GM12878 (cell line): ENCODE measurements around the gene IFRD1. TPM values are rescaled to one million over a fixed set of nuclear protein-coding genes. Genes with fewer than 3 reads are reported as not detected.

Experiments
- ATAC-seq: fragments of 200-7000 bp; cut with Tn5 transposase; 3 replicates; pipeline ENCODE4 v1.9.1; 2020; ENCODE audit warnings: mild to moderate bottlenecking, moderate library complexity
- BruUV-seq: library from RNA; stranded (reverse); fragments of 400-500 nt; replicated peaks from 2 replicates; lab custom pipeline; 2021; lab: Mats Ljungman, UMichigan
- CTCF ChIA-PET: fragments of 300-600 bp; sonication (Branson Sonifier 250); formaldehyde crosslinking; extraction: SDS; loops from one replicate; lab custom pipeline; 2021; ENCODE audit warnings: inconsistent platforms; lab: Yijun Ruan, JAX
- POLR2A ChIA-PET: fragments of 350-600 bp; formaldehyde crosslinking; extraction: SDS; loops from one replicate; lab custom pipeline; 2021; ENCODE audit warnings: inconsistent platforms; lab: Charles Lee
- RAD21 ChIA-PET: fragments of 300-600 bp; sonication (Branson Sonifier 250); formaldehyde crosslinking; loops from one replicate; lab custom pipeline; 2023; ENCODE audit warnings: antibody characterized with exemption; ENCODE audit not compliant: unreplicated experiment; lab: Charles Lee
- SMC1A ChIA-PET: fragments of 300-600 bp; sonication (Branson Sonifier 250); formaldehyde crosslinking; loops from one replicate; lab custom pipeline; 2023; ENCODE audit not compliant: unreplicated experiment, uncharacterized antibody; lab: Charles Lee
- DNase-seq: peaks from one replicate; pipeline ENCODE4 v3.0.0-alpha.2; 2011; ENCODE audit warnings: low read depth, low spot score
- FAIRE-seq: peaks from 3 replicates; lab custom pipeline; 2011; peaks lifted over from hg19 to GRCh38; lab: Jason Lieb, UNC
- H2AFZ ChIP-seq: 2 replicates; pipeline ENCODE4 v1.6.0; 2011; ENCODE audit warnings: low read depth, low read length, control low read depth; ENCODE audit not compliant: control insufficient read depth
- H3K27ac ChIP-seq: 2 replicates; pipeline ENCODE4 v1.5.1; 2011; ENCODE audit warnings: control low read depth; ENCODE audit not compliant: control insufficient read depth, insufficient read depth
- H3K27me3 ChIP-seq, 2 experiments: replicated peaks in 1 of 2; 2 replicates each; pipeline versions ENCODE4 v1.6.0 to v1.6.1; 2011; ENCODE audit warnings: low read length in 1 of 2; ENCODE audit not compliant: control insufficient read depth in 2 of 2, insufficient read depth in 2 of 2
- H3K36me3 ChIP-seq, 2 experiments: 2 replicates each; pipeline ENCODE4 v1.5.1; 2011; ENCODE audit warnings: low read length in 1 of 2; ENCODE audit not compliant: control insufficient read depth in 2 of 2, insufficient read depth in 2 of 2
- H3K4me1 ChIP-seq: 2 replicates; pipeline ENCODE4 v1.6.1; 2011; ENCODE audit warnings: mild to moderate bottlenecking, low read length, moderate library complexity, mixed read lengths; ENCODE audit not compliant: control insufficient read depth, insufficient read depth
- H3K4me2 ChIP-seq: 2 replicates; pipeline ENCODE4 v1.6.0; 2011; ENCODE audit warnings: control low read depth; ENCODE audit not compliant: control insufficient read depth, insufficient read depth
- H3K4me3 ChIP-seq: fragments of 200-600 bp; sonication (generic); 2 replicates; pipeline ENCODE4 v1.5.1; 2016
- H3K79me2 ChIP-seq: 2 replicates; pipeline ENCODE4 v1.6.0; 2011; ENCODE audit warnings: low read length; ENCODE audit not compliant: control insufficient read depth, insufficient read depth
- H3K9ac ChIP-seq: 2 replicates; pipeline ENCODE4 v1.8.0; 2011; ENCODE audit warnings: low read length, control low read depth, mixed read lengths; ENCODE audit not compliant: control insufficient read depth, insufficient read depth
- H3K9me3 ChIP-seq: replicated peaks from 3 replicates; pipeline ENCODE4 v1.5.1; 2011; ENCODE audit warnings: mild to moderate bottlenecking, low read length; ENCODE audit not compliant: control insufficient read depth, insufficient read depth
- H4K20me1 ChIP-seq: 2 replicates; pipeline ENCODE4 v1.6.0; 2011; ENCODE audit not compliant: control insufficient read depth, insufficient read depth
- BHLHE40 ChIP-seq, 2 experiments: fragments of 450-650 bp in 1 of 2; IDR thresholded peaks; 2 replicates each; pipeline ENCODE4 v1.6.1; 2011 to 2017; ENCODE audit warnings: low read depth in 2 of 2, borderline replicate concordance in 1 of 2, improper control_type of control experiment in 1 of 2, low read length in 1 of 2, mild to moderate bottlenecking in 1 of 2
- DPF2 ChIP-seq: fragments of 450-650 bp; IDR thresholded peaks from 2 replicates; pipeline ENCODE4 v1.6.1; 2017; ENCODE audit warnings: mild to moderate bottlenecking
- E2F4 ChIP-seq: IDR thresholded peaks from 2 replicates; pipeline ENCODE4 v1.6.1; 2012; ENCODE audit warnings: low read depth, low read length, improper control_type of control experiment
- GATAD2B ChIP-seq: fragments of 450-650 bp; conservative IDR thresholded peaks from 2 replicates; pipeline ENCODE4 v1.6.1; 2017; ENCODE audit warnings: low read depth, mild to moderate bottlenecking, moderate library complexity
- HDAC2 ChIP-seq: fragments of 200-600 bp; sonication (generic); IDR thresholded peaks from 2 replicates; pipeline ENCODE4 v1.6.1; 2017
- IKZF1 ChIP-seq: fragments of 450-650 bp; conservative IDR thresholded peaks from 2 replicates; pipeline ENCODE4 v1.6.1; 2017; ENCODE audit warnings: antibody characterized with exemption, mild to moderate bottlenecking
- JUNB ChIP-seq: IDR thresholded peaks from 2 replicates; pipeline ENCODE4 v1.6.1; 2016; ENCODE audit warnings: antibody characterized with exemption, mild to moderate bottlenecking
- KDM1A ChIP-seq: fragments of 200-600 bp; sonication (generic); IDR thresholded peaks from 2 replicates; pipeline ENCODE4 v1.6.1; 2016; ENCODE audit warnings: borderline replicate concordance
- MEF2B ChIP-seq: fragments of 450-650 bp; IDR thresholded peaks from 2 replicates; pipeline ENCODE4 v1.6.1; 2018; ENCODE audit warnings: mild to moderate bottlenecking, moderate library complexity; ENCODE audit not compliant: partially characterized antibody, poor library complexity, severe bottlenecking
- MLLT1 ChIP-seq: fragments of 450-650 bp; IDR thresholded peaks from 2 replicates; pipeline ENCODE4 v1.6.1; 2016; ENCODE audit warnings: mild to moderate bottlenecking
- MXI1 ChIP-seq: fragments of 150-350 bp; IDR thresholded peaks from 2 replicates; pipeline ENCODE4 v1.6.1; 2011; ENCODE audit warnings: low read depth, mild to moderate bottlenecking, inconsistent platforms, low read length, improper control_type of control experiment
- MYC ChIP-seq: IDR thresholded peaks from 2 replicates; pipeline ENCODE4 v1.6.1; 2011; ENCODE audit warnings: mild to moderate bottlenecking, low read length, moderate library complexity, inconsistent platforms; ENCODE audit not compliant: insufficient read depth, insufficient replicate concordance, insufficient read length, severe bottlenecking
- NFIC ChIP-seq: IDR thresholded peaks from 2 replicates; pipeline ENCODE4 v1.6.1; 2012; ENCODE audit warnings: low read depth, mild to moderate bottlenecking, inconsistent platforms, low read length, moderate library complexity
- NRF1 ChIP-seq: conservative IDR thresholded peaks from 2 replicates; pipeline ENCODE4 v1.6.1; 2011; ENCODE audit warnings: mild to moderate bottlenecking, low read depth, low read length, improper control_type of control experiment
- RAD51 ChIP-seq: fragments of 450-650 bp; IDR thresholded peaks from 2 replicates; pipeline ENCODE4 v1.6.1; 2016; ENCODE audit warnings: moderate library complexity, mild to moderate bottlenecking, inconsistent platforms
- RUNX3 ChIP-seq: IDR thresholded peaks from 2 replicates; pipeline ENCODE4 v1.6.1; 2012; ENCODE audit warnings: low read length, inconsistent platforms
- SIX5 ChIP-seq: IDR thresholded peaks from 2 replicates; pipeline ENCODE4 v1.6.1; 2011; ENCODE audit warnings: mild to moderate bottlenecking, low read depth, low read length, moderate library complexity; ENCODE audit not compliant: severe bottlenecking
- SREBF1 ChIP-seq: IDR thresholded peaks from 2 replicates; pipeline ENCODE4 v1.6.1; 2012; ENCODE audit warnings: mild to moderate bottlenecking, low read length
- SRF ChIP-seq, 2 experiments: IDR thresholded peaks; 2 replicates each; pipeline ENCODE4 v1.6.1; 2011; ENCODE audit warnings: low read depth in 2 of 2, low read length in 2 of 2, mild to moderate bottlenecking in 1 of 2, moderate library complexity in 1 of 2
- ZBED1 ChIP-seq: IDR thresholded peaks from 2 replicates; pipeline ENCODE4 v1.6.1; 2016; ENCODE audit warnings: borderline replicate concordance
- ZNF274 ChIP-seq: IDR thresholded peaks from one replicate; pipeline ENCODE4 v1.8.0; 2011; ENCODE audit not compliant: insufficient read length, insufficient read depth
- WGBS: methylation state at CpG from one replicate; pipeline ENCODE4 v1.1.6; 2016; ENCODE audit warnings: low lambda C conversion rate; ENCODE audit not compliant: insufficient replicate concordance, insufficient coverage; ENCODE audit errors: missing lambda C conversion rate; 5-methylcytosine and 5-hydroxymethylcytosine counted together
- in situ Hi-C: fragments of 300-500 bp; cut with MboI; formaldehyde crosslinking; loops from 9 replicates; pipeline ENCODE4 v1.14.3; 2018; ENCODE audit warnings: mixed read lengths
- intact Hi-C: fragments of 100-400 bp; cut with micrococcal nuclease; formaldehyde crosslinking; loops from one replicate; pipeline ENCODE4 v1.14.2; 2022; ENCODE audit not compliant: unreplicated experiment
- polyA plus RNA-seq, 11 experiments: library from polyadenylated mRNA; depleted of rRNA in 4 of 11; unstranded in 6 of 11; stranded (reverse) in 5 of 11; fragments of >200 nt; fragmentation: Nextera tagmentation in 4 of 11; fragmentation: Illumina TruSeq in 1 of 11; extraction: Ambion mirVana in 4 of 11; extraction: Trizol in 1 of 11; gene quantifications; 1 replicate in 1 of 11; 2 replicates in 10 of 11; pipeline versions ENCODE4 v1.2.1 to v1.2.3, GENCODE V29; 2011 to 2016; ENCODE audit warnings: inconsistent platforms in 2 of 11, missing spikeins in 2 of 11, low read depth in 1 of 11
- total RNA-seq, 4 experiments: library from RNA; depleted of rRNA in 3 of 4; stranded (reverse); fragments of >200 nt in 3 of 4; fragmentation: Illumina TruSeq in 1 of 4; extraction: Trizol in 1 of 4; gene quantifications; 2 replicates each; pipeline versions ENCODE4 v1.2.1 to v1.2.3, GENCODE V29; 2013 to 2021
- TF ChIP-seq, protein P1 (sequence below): IDR thresholded peaks from 2 replicates; pipeline ENCODE4 v1.6.1; 2012; ENCODE audit warnings: low read depth, low read length, improper control_type of control experiment

Gene IFRD1
- total and polyA plus RNA-seq, 10 of the 15 experiments (the other 5 are each of a cell fraction or from before 2014, with no cell fraction given): 9.6 to 31.1 (median 19.9) TPM

DNA sequence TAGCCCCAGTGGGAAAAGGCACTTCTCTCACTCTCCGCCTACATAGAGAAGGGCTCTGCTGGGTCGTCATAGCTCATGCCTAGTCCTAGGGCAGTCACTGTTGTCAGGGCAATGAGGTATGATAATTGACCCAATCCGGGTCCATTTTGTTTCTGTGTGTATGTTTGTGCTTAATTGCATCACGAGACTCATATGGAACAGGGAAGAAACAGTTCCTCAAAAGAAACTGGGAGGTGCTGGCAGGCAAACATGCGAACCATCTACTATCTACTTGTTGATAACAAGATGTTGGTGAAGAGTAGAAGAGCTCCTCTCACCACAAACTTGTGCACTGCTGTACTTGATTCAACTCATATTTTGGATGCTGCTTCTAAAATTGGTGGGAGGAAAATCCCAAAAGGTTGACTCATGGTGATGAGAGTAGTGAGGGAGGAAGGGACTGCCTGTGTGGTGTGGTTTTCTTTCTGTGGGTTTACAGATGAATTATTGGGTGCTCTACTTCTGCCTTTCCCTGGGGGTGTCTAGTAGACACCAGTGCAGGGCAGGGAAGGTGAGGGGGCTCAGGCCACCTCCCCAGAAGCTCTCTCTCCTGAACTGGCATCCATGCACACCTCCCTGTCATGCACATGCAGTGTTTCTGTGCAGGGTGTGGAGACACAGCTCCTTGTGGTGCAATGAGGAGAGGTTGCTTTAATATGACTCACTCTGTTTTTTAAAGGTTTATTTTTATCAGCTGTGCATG is 59.9 kb downstream of the IFRD1 start:
- ChIA-PET RAD21 (interaction anchor here (0.8 kb wide), 1 partner anchor 12 kb away, joined by 3 read pairs; no protein-coding TSS in a partner anchor), CTCF (interaction anchor here (1.4 kb wide), 1 partner anchor 14 kb away, joined by 6 read pairs; no protein-coding TSS in a partner anchor), SMC1A (interaction anchor here (0.7 to 1.2 kb wide), 5 partner anchors 29 to 774 kb away, joined by 3 to 4 read pairs (median 3); partner anchors contain the start of gene LSMEM1), POLR2A (no interaction called here)
- no peak overlapping the region for H3K4me3 ChIP-seq
- intact Hi-C loops (no loop called here), in situ Hi-C loops (no loop called here)
- peak overlapping the region; percentile 43 for H3K4me2 ChIP-seq
- no peak overlapping the region for H3K9ac ChIP-seq
- DNase-seq (peak; percentile 17), FAIRE-seq (no peak), ATAC-seq (peak; percentile 76)
- no peaks in the 10 kb centered on the region for H4K20me1 ChIP-seq
- 29% methylated on average over 5 of the region's 5 CpGs for WGBS
- no peaks in the 10 kb centered on the region for H3K36me3 ChIP-seq
- no TSS peak for BruUV-seq
- peaks cover 9% of the 10 kb centered on the region; the same call in 1 of the 2 replicates for H3K4me1 ChIP-seq
- H2AFZ ChIP-seq: peak overlapping the region; percentile 27; the same call in 1 of the 2 replicates
- H3K79me2 ChIP-seq: no peaks in the 10 kb centered on the region
- H3K9me3 ChIP-seq: no peaks in the 10 kb centered on the region; the same call in 2 of the 3 replicates
- no peak overlapping the region for H3K27ac ChIP-seq
- no peaks in the 10 kb centered on the region; a peak in 1 of 4 replicates for H3K27me3 ChIP-seq
- TF ChIP-seq SIX5 (no peak), E2F4 (no peak), ZBED1 (no peak), BHLHE40 (IDR thresholded peaks at IDR 0.05; ENCODE audit: borderline replicate concordance in 1 of 2, low read depth in 2 of 2, low read length in 1 of 2) (peak; percentile 39 to 58; a peak in 2 of 4 replicates), ZNF274 (no peak), MEF2B (no peak), RAD51 (no peak), GATAD2B (no peak), DPF2 (no peak), IKZF1 (peak; percentile 44; the same call in 1 of the 2 replicates), SRF (IDR thresholded peaks at IDR 0.05; ENCODE audit: low read depth in 2 of 2, low read length in 2 of 2) (no peak), NRF1 (no peak), MXI1 (no peak), MLLT1 (no peak), SREBF1 (no peak), HDAC2 (no peak), NFIC (peak; percentile 73; the same call in 1 of the 2 replicates), RUNX3 (peak; percentile 85), JUNB (peak; percentile 2; the same call in 1 of the 2 replicates), MYC (no peak), KDM1A (no peak)
- TF ChIP-seq, protein P1, sequence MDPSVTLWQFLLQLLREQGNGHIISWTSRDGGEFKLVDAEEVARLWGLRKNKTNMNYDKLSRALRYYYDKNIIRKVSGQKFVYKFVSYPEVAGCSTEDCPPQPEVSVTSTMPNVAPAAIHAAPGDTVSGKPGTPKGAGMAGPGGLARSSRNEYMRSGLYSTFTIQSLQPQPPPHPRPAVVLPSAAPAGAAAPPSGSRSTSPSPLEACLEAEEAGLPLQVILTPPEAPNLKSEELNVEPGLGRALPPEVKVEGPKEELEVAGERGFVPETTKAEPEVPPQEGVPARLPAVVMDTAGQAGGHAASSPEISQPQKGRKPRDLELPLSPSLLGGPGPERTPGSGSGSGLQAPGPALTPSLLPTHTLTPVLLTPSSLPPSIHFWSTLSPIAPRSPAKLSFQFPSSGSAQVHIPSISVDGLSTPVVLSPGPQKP: no peak
